Activated CD4-positive, alpha-beta T cell treated with anti-CD3 and anti-CD28 coated beads, Interleukin-2, amount 10 ng/mL, durations not matched to agents 7 days and 5 days (primary cell): Measurements from ENCODE around the gene C16orf86. TPM values are rescaled to one million over a fixed set of nuclear protein-coding genes. Genes with fewer than 3 reads are reported as not detected.

Experiments used
- CTCF ChIA-PET: fragments of 350-600 bp; sonication (Branson Sonifier 250); formaldehyde crosslinking; loops from one replicate; lab custom pipeline; 2021; ENCODE audit warnings: antibody characterized with exemption; lab: Charles Lee
- POLR2A ChIA-PET: fragments of 350-600 bp; sonication (Branson Sonifier 250); formaldehyde crosslinking; loops from one replicate; lab custom pipeline; 2021; ENCODE audit warnings: antibody characterized with exemption; lab: Charles Lee
- DNase-seq: peaks from one replicate; pipeline ENCODE4 v3.0.0-alpha.2; 2020
- H3K27ac Mint-ChIP-seq: one replicate; pipeline ENCODE4 v1.8.0; 2021; ENCODE audit warnings: mild to moderate bottlenecking, moderate library complexity, mixed read lengths
- H3K27me3 Mint-ChIP-seq: one replicate; pipeline ENCODE4 v1.8.0; 2021; ENCODE audit warnings: mixed read lengths
- H3K36me3 Mint-ChIP-seq: one replicate; pipeline ENCODE4 v1.8.0; 2021; ENCODE audit warnings: low read depth, mixed read lengths
- H3K4me1 Mint-ChIP-seq: one replicate; pipeline ENCODE4 v1.8.0; 2021; ENCODE audit warnings: mixed read lengths
- H3K4me3 Mint-ChIP-seq: one replicate; pipeline ENCODE4 v1.8.0; 2021; ENCODE audit warnings: mild to moderate bottlenecking, moderate library complexity, mixed read lengths
- H3K9me3 Mint-ChIP-seq: one replicate; pipeline ENCODE4 v1.8.0; 2021; ENCODE audit warnings: mixed read lengths
- total RNA-seq, 2 experiments: library from RNA; stranded (reverse); gene quantifications; one replicate each; pipeline ENCODE4 v1.2.3, GENCODE V29; 2021

The C16orf86 gene
- total RNA-seq, 2 experiments from 2014 or later = 3.8 to 4.8 TPM

- Mint-ChIP-seq H3K9me3 (no peaks in the 10 kb centered on the region), H3K4me3 (no peak overlapping the region), H3K27ac (no peak overlapping the region), H3K4me1 (peaks cover 50% of the 10 kb centered on the region), H3K36me3 (peaks cover 3% of the 10 kb centered on the region), H3K27me3 (no peaks in the 10 kb centered on the region)
- CTCF ChIA-PET = interaction anchor here (0.6 to 14.5 kb wide), 16 partner anchors 13 to 179 kb away, joined by 3 to 177 read pairs (median 4); partner anchors contain the start of gene CARMIL2
- peak; percentile 50 for DNase-seq
- POLR2A ChIA-PET = no interaction called here
Measured at GRCh38 chr16:67663151-67663876, 3.3 kb upstream of the C16orf86 start.

- ChIA-PET POLR2A (no interaction called here), CTCF (interaction anchor here (0.9 to 14.5 kb wide), 12 partner anchors 13 to 170 kb away, joined by 3 to 177 read pairs (median 4); partner anchors contain the start of gene CARMIL2)
- H3K4me3 Mint-ChIP-seq = no peak overlapping the region
- H3K36me3 Mint-ChIP-seq = peaks cover under 1% of the 10 kb centered on the region
- no peaks in the 10 kb centered on the region for H3K9me3 Mint-ChIP-seq
- H3K4me1 Mint-ChIP-seq = peaks cover 49% of the 10 kb centered on the region
- no peaks in the 10 kb centered on the region for H3K27me3 Mint-ChIP-seq
- H3K27ac Mint-ChIP-seq = no peak overlapping the region
- no peak for DNase-seq
Measured at GRCh38 chr16:67663877-67664222, 2.8 kb upstream of the C16orf86 start.

- H3K4me1 Mint-ChIP-seq = peaks cover 45% of the 10 kb centered on the region
- POLR2A ChIA-PET = no interaction called here
Measured at GRCh38 chr16:67664258-67664657, 2.4 kb upstream of the C16orf86 start.

GRCh38 chr16:67664871-67665270, 1.7 kb upstream of the C16orf86 start:
- Mint-ChIP-seq H3K9me3 (no peaks in the 10 kb centered on the region), H3K4me3 (peak overlapping the region; percentile 30), H3K27ac (no peak overlapping the region), H3K36me3 (no peaks in the 10 kb centered on the region), H3K4me1 (peaks cover 45% of the 10 kb centered on the region), H3K27me3 (no peaks in the 10 kb centered on the region)
- ChIA-PET POLR2A (no interaction called here), CTCF (interaction anchor here (0.9 to 14.5 kb wide), 9 partner anchors 8 to 152 kb away, joined by 3 to 177 read pairs (median 6); partner anchors contain the start of gene CARMIL2)
- no peak for DNase-seq

More at GRCh38 chr16:67664258-67664657, 2.4 kb upstream of the C16orf86 start:
- H3K4me3 Mint-ChIP-seq = no peak overlapping the region
- DNase-seq = no peak
- H3K27ac Mint-ChIP-seq = no peak overlapping the region
- CTCF ChIA-PET = interaction anchor here (0.9 to 14.5 kb wide), 9 partner anchors 9 to 170 kb away, joined by 3 to 177 read pairs (median 5); partner anchors contain the start of gene CARMIL2
- H3K36me3 Mint-ChIP-seq = no peaks in the 10 kb centered on the region
- H3K27me3 Mint-ChIP-seq = no peaks in the 10 kb centered on the region
- H3K9me3 Mint-ChIP-seq = no peaks in the 10 kb centered on the region

- CTCF ChIA-PET = interaction anchor here (0.8 to 14.5 kb wide), 8 partner anchors 21 to 143 kb away, joined by 3 to 177 read pairs (median 6); partner anchors contain the start of gene CARMIL2
- Mint-ChIP-seq H3K27ac (no peak overlapping the region), H3K9me3 (no peaks in the 10 kb centered on the region), H3K36me3 (no peaks in the 10 kb centered on the region), H3K4me1 (peaks cover 45% of the 10 kb centered on the region), H3K27me3 (no peaks in the 10 kb centered on the region), H3K4me3 (peak overlapping the region; percentile 70)
- no peak for DNase-seq
- POLR2A ChIA-PET = interaction anchor here (1.1 kb wide), 1 partner anchor 186 kb away, joined by 3 read pairs; no protein-coding TSS in a partner anchor
Measured at GRCh38 chr16:67665598-67665997, 1.0 kb upstream of the C16orf86 start.

- no peaks in the 10 kb centered on the region for H3K36me3 Mint-ChIP-seq
- POLR2A ChIA-PET = interaction anchor here (1.1 kb wide), 1 partner anchor 187 kb away, joined by 3 read pairs; no protein-coding TSS in a partner anchor
- peak overlapping the region; percentile 70 for H3K4me3 Mint-ChIP-seq
- no peaks in the 10 kb centered on the region for H3K9me3 Mint-ChIP-seq
- H3K27ac Mint-ChIP-seq = no peak overlapping the region
- H3K4me1 Mint-ChIP-seq = peaks cover 43% of the 10 kb centered on the region
- CTCF ChIA-PET = interaction anchor here (0.8 to 14.5 kb wide), 9 partner anchors 21 to 150 kb away, joined by 3 to 177 read pairs (median 18); partner anchors contain the start of genes CARMIL2 and CTCF
- H3K27me3 Mint-ChIP-seq = no peaks in the 10 kb centered on the region
- no peak for DNase-seq
Measured at GRCh38 chr16:67666032-67666551, 522 bp upstream of the C16orf86 start.

GRCh38 chr16:67667453-67667816, 821 bp downstream of the C16orf86 start:
- CTCF ChIA-PET = interaction anchor here (0.6 to 14.5 kb wide), 29 partner anchors 9 to 359 kb away, joined by 3 to 177 read pairs (median 5); partner anchors contain the start of genes ATP6V0D1 and CTCF
- no peak for DNase-seq
- H3K27ac Mint-ChIP-seq = peak overlapping the region; percentile 85
- H3K36me3 Mint-ChIP-seq = no peaks in the 10 kb centered on the region
- H3K9me3 Mint-ChIP-seq = no peaks in the 10 kb centered on the region
- H3K4me3 Mint-ChIP-seq = peak overlapping the region; percentile 84
- peaks cover 34% of the 10 kb centered on the region for H3K4me1 Mint-ChIP-seq
- H3K27me3 Mint-ChIP-seq = no peaks in the 10 kb centered on the region
- POLR2A ChIA-PET = interaction anchor here (1.2 kb wide), 1 partner anchor 105 kb away, joined by 3 read pairs; the partner anchor contains the start of gene CTCF

GRCh38 chr16:67667817-67668494, 1.3 kb downstream of the C16orf86 start:
- Mint-ChIP-seq H3K4me1 (peaks cover 37% of the 10 kb centered on the region), H3K36me3 (no peaks in the 10 kb centered on the region), H3K4me3 (peak overlapping the region; percentile 84), H3K9me3 (no peaks in the 10 kb centered on the region), H3K27ac (peak overlapping the region; percentile 41), H3K27me3 (no peaks in the 10 kb centered on the region)
- CTCF ChIA-PET = interaction anchor here (0.6 to 14.5 kb wide), 31 partner anchors 9 to 359 kb away, joined by 3 to 177 read pairs (median 5); partner anchors contain the start of genes ATP6V0D1 and CTCF
- DNase-seq = peak; percentile 89
- POLR2A ChIA-PET = interaction anchor here (1.2 kb wide), 1 partner anchor 105 kb away, joined by 3 read pairs; the partner anchor contains the start of gene CTCF

GRCh38 chr16:67668495-67669157, 2.0 kb downstream of the C16orf86 start:
- H3K27me3 Mint-ChIP-seq = no peaks in the 10 kb centered on the region
- H3K4me1 Mint-ChIP-seq = peaks cover 35% of the 10 kb centered on the region
- no peaks in the 10 kb centered on the region for H3K36me3 Mint-ChIP-seq
- DNase-seq = peak; percentile 47
- no peaks in the 10 kb centered on the region for H3K9me3 Mint-ChIP-seq
- no peak overlapping the region for H3K27ac Mint-ChIP-seq
- POLR2A ChIA-PET = no interaction called here
- H3K4me3 Mint-ChIP-seq = no peak overlapping the region
- CTCF ChIA-PET = interaction anchor here (0.7 to 14.5 kb wide), 21 partner anchors 8 to 291 kb away, joined by 3 to 177 read pairs (median 7); partner anchors contain the start of genes AGRP and CTCF

GRCh38 chr16:67669499-67670101, 3.0 kb downstream of the C16orf86 start:
- H3K4me1 Mint-ChIP-seq = peaks cover 32% of the 10 kb centered on the region
- no peak for DNase-seq
- no peaks in the 10 kb centered on the region for H3K36me3 Mint-ChIP-seq
- H3K9me3 Mint-ChIP-seq = no peaks in the 10 kb centered on the region
- H3K27ac Mint-ChIP-seq = no peak overlapping the region
- no peak overlapping the region for H3K4me3 Mint-ChIP-seq
- CTCF ChIA-PET = interaction anchor here (0.5 to 14.5 kb wide), 10 partner anchors 105 to 196 kb away, joined by 3 to 177 read pairs (median 3); partner anchors contain the start of genes AGRP and ATP6V0D1
- POLR2A ChIA-PET = no interaction called here
- no peaks in the 10 kb centered on the region for H3K27me3 Mint-ChIP-seq

- POLR2A ChIA-PET = interaction anchor here (0.6 kb wide), 1 partner anchor 10 kb away, joined by 3 read pairs; no protein-coding TSS in a partner anchor
- H3K4me1 Mint-ChIP-seq = peaks cover 18% of the 10 kb centered on the region
- CTCF ChIA-PET = interaction anchor here (0.6 to 2.9 kb wide), 19 partner anchors 18 to 1292 kb away, joined by 3 to 15 read pairs (median 4); partner anchors contain the start of genes CARMIL2 and GFOD2
- H3K9me3 Mint-ChIP-seq = no peaks in the 10 kb centered on the region
- no peak for DNase-seq
- H3K4me3 Mint-ChIP-seq = no peak overlapping the region
- no peaks in the 10 kb centered on the region for H3K27me3 Mint-ChIP-seq
- no peak overlapping the region for H3K27ac Mint-ChIP-seq
- no peaks in the 10 kb centered on the region for H3K36me3 Mint-ChIP-seq
Measured at GRCh38 chr16:67672306-67672705, 5.7 kb downstream of the C16orf86 start.
